ENCODE measurements around the gene NR2E1.

DNA sequence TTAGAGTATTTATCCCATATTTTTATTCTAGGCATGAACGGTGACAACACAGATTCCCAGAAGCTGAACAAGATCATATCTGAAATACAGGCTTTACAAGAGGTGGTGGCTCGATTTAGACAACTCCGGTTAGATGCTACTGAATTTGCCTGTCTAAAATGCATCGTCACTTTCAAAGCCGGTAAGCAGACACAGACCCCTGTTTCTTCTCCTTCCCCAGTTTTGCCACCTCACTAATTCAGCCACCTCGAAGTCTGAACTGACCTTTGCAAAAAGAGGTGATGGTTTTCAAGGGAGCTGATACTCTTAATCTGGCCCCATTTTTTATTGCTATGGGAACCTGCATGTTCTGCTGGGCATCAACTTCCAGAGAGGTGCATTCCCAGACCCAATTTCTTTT, 15.0 kb downstream of the NR2E1 start:
- TF ChIP-seq EZH2phosphoT487 (IDR thresholded peaks at IDR 0.05; ENCODE audit: borderline replicate concordance) = no peak
- TF ChIP-seq, protein P1, sequence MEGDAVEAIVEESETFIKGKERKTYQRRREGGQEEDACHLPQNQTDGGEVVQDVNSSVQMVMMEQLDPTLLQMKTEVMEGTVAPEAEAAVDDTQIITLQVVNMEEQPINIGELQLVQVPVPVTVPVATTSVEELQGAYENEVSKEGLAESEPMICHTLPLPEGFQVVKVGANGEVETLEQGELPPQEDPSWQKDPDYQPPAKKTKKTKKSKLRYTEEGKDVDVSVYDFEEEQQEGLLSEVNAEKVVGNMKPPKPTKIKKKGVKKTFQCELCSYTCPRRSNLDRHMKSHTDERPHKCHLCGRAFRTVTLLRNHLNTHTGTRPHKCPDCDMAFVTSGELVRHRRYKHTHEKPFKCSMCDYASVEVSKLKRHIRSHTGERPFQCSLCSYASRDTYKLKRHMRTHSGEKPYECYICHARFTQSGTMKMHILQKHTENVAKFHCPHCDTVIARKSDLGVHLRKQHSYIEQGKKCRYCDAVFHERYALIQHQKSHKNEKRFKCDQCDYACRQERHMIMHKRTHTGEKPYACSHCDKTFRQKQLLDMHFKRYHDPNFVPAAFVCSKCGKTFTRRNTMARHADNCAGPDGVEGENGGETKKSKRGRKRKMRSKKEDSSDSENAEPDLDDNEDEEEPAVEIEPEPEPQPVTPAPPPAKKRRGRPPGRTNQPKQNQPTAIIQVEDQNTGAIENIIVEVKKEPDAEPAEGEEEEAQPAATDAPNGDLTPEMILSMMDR (conservative IDR thresholded peaks at IDR 0.05; ENCODE audit: low read length) = no peak
